ENCODE measurements around the gene AOAH. TPM values are rescaled to one million over a fixed set of nuclear protein-coding genes. Genes with fewer than 3 reads are reported as not detected.

AOAH gene
- total and polyA plus RNA-seq, 9 of the 15 experiments (the other 6 are each of a cell fraction or from before 2014, with no cell fraction given): not detected

- POLR2A ChIA-PET: interaction anchor here (0.6 to 1.5 kb wide), 2 partner anchors 22 to 117 kb away, joined by 3 to 4 read pairs; no protein-coding TSS in a partner anchor
- no peak overlapping the region for H3K4me3 ChIP-seq
- no peak for ATAC-seq
- TF ChIP-seq MGA (IDR thresholded peaks at IDR 0.05) (no peak), PTTG1 (tag; IDR thresholded peaks at IDR 0.05; ENCODE audit: low read depth) (no peak), FOXK2 (conservative IDR thresholded peaks at IDR 0.05 in 1 of 2, IDR thresholded peaks at IDR 0.05 in 1 of 2; ENCODE audit: low read depth in 2 of 2) (no peak), PTRF (tag; IDR thresholded peaks at IDR 0.05) (no peak), CHCHD3 (CRISPR knock-in tag; IDR thresholded peaks at IDR 0.05) (no peak), KLF16 (IDR thresholded peaks at IDR 0.05) (no peak), ARHGAP35 (IDR thresholded peaks at IDR 0.05; ENCODE audit: partially characterized antibody) (no peak), SNIP1 (IDR thresholded peaks at IDR 0.05; ENCODE audit: low read depth) (no peak), YBX1 (IDR thresholded peaks at IDR 0.05) (no peak), PHF21A (IDR thresholded peaks at IDR 0.05; ENCODE audit: borderline replicate concordance, low read depth) (no peak)
Observed at GRCh38 chr7:36468370-36469101, 255.8 kb downstream of the AOAH start.

More at GRCh38 chr7:36468370-36469101, 255.8 kb downstream of the AOAH start:
- no peaks in the 10 kb centered on the region for H3K9me1 ChIP-seq (ENCODE audit: control insufficient read depth, insufficient read depth, low read length)
- in situ Hi-C loops (cut with MboI): no loop called here
- H3K9me3 ChIP-seq (replicated peaks; ENCODE audit: control insufficient read depth, insufficient read depth, low read depth, low read length): no peaks in the 10 kb centered on the region
- DNase-seq (ENCODE audit: extremely low read depth in 1 of 4, low spot score in 3 of 4): no peak
- no peak for FAIRE-seq
- 28% methylated on average over 2 of the region's 2 CpGs for WGBS (ENCODE audit: insufficient coverage, low coverage, missing lambda C conversion rate)
- no peak overlapping the region for H2AFZ ChIP-seq (ENCODE audit: low read depth, low read length)
- peaks cover 0 to 2% of the 10 kb centered on the region in 2 experiments; a peak in 4 of 5 replicates for H3K27me3 ChIP-seq (ENCODE audit: control insufficient read depth in 2 of 2, insufficient read depth in 2 of 2, low read length in 2 of 2)
- no peaks in the 10 kb centered on the region for H3K36me3 ChIP-seq (ENCODE audit: control insufficient read depth, insufficient read depth, low read length)
- H3K79me2 ChIP-seq (ENCODE audit: control insufficient read depth, insufficient read depth, low read length): no peaks in the 10 kb centered on the region
- CTCF ChIA-PET (ENCODE audit: low intra/inter-chr PET ratio): no interaction called here
- H3K4me2 ChIP-seq (ENCODE audit: insufficient read depth, low read length): no peak overlapping the region
- no peak overlapping the region for H3K27ac ChIP-seq (ENCODE audit: extremely low read depth, low read depth, low read length)
- peaks cover under 1% of the 10 kb centered on the region in 2 experiments; a peak in 2 of 5 replicates for H3K4me1 ChIP-seq (replicated peaks in 1 of 2; ENCODE audit: control insufficient read depth in 2 of 2, insufficient read depth in 2 of 2, low read length in 2 of 2)
- BruUV-seq (replicated peaks): no TSS peak
- intact Hi-C loops (cut with micrococcal nuclease): no loop called here
- 0 out of 2 replicates have a peak, but pooled peaks cover 2% of the 10 kb centered on the region for H4K20me1 ChIP-seq (replicated peaks; ENCODE audit: control insufficient read depth, insufficient read depth, low read length)
- no peak overlapping the region for H3K9ac ChIP-seq (ENCODE audit: insufficient read depth in 1 of 2, low read depth in 2 of 2, low read length in 2 of 2)
